Measurements from ENCODE around the gene SLC22A14.

DNA sequence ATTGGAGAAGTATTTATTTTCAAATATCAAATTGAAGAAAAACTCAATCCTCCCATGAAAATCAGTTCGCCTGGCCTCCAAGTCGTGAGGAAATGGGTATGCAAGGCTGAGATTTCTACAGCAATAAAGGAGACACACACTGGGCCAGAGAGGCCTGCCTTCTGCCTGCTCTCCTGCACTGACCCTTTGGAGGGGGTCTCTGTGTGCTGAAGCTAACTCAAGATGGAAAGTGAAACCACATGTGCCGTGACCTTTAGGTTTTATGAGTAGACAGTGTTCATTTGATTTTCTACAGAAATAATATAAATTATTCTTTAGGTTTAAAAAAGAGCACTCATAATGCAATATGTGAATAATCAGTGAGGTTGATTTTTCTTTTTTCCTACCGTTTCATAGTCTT lies 28.4 kb upstream of the SLC22A14 start:
- no peak for TF ChIP-seq POLR2A (IDR thresholded peaks at IDR 0.05)
- TF ChIP-seq, protein P1, sequence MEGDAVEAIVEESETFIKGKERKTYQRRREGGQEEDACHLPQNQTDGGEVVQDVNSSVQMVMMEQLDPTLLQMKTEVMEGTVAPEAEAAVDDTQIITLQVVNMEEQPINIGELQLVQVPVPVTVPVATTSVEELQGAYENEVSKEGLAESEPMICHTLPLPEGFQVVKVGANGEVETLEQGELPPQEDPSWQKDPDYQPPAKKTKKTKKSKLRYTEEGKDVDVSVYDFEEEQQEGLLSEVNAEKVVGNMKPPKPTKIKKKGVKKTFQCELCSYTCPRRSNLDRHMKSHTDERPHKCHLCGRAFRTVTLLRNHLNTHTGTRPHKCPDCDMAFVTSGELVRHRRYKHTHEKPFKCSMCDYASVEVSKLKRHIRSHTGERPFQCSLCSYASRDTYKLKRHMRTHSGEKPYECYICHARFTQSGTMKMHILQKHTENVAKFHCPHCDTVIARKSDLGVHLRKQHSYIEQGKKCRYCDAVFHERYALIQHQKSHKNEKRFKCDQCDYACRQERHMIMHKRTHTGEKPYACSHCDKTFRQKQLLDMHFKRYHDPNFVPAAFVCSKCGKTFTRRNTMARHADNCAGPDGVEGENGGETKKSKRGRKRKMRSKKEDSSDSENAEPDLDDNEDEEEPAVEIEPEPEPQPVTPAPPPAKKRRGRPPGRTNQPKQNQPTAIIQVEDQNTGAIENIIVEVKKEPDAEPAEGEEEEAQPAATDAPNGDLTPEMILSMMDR (IDR thresholded peaks at IDR 0.05) = no peak
